VCaP (cell line): ENCODE measurements around the gene INPP5E.
A peak's percentile ranks its signal among the peaks of the same experiment; 100 is the strongest.

Source experiments
- H3K27ac ChIP-seq: fragments of 450-650 bp; 2 replicates; pipeline ENCODE4 v1.5.1; 2017
- CTCF ChIP-seq: fragments of 450-650 bp; conservative IDR thresholded peaks from 2 replicates; pipeline ENCODE4 v1.5.1; 2017; ENCODE audit warnings: mild to moderate bottlenecking, moderate library complexity

The INPP5E gene

GRCh38 chr9:136403915-136404800 is 35.5 kb downstream of the INPP5E start:
- no peak overlapping the region for H3K27ac ChIP-seq
- TF ChIP-seq CTCF: no peak

- no peak for TF ChIP-seq CTCF
- H3K27ac ChIP-seq: no peak overlapping the region
Observed at GRCh38 chr9:136403538-136403914, 36.1 kb downstream of the INPP5E start.

- TF ChIP-seq CTCF: no peak
- H3K27ac ChIP-seq: no peak overlapping the region
Observed at GRCh38 chr9:136402067-136402466, 37.6 kb downstream of the INPP5E start.

GRCh38 chr9:136401173-136401922 is 38.3 kb downstream of the INPP5E start:
- peak overlapping the region; percentile 98 for H3K27ac ChIP-seq
- TF ChIP-seq CTCF: no peak

- H3K27ac ChIP-seq: peak within 1 kb of the TSS; percentile 98
- TF ChIP-seq CTCF: peak; percentile 99
Observed at GRCh38 chr9:136400038-136400834, 39.4 kb downstream of the INPP5E start, which contains the start of gene SNAPC4. TSS of gene SNAPC4 (minus strand) at chr9:136400170. CDS start at chr9:136398428, 1,742 bp downstream.

- H3K27ac ChIP-seq: peak overlapping the region; percentile 98
- TF ChIP-seq CTCF: no peak
Observed at GRCh38 chr9:136399176-136400037, 40.2 kb downstream of the INPP5E start.
